Measurements from ENCODE around the gene RESP18.
"Not testable (repeated sequence)": the region's sequence is repeated elsewhere in the genome, so short reads cannot be mapped to it uniquely, and the experiment has no call there.

RESP18 gene

DNA sequence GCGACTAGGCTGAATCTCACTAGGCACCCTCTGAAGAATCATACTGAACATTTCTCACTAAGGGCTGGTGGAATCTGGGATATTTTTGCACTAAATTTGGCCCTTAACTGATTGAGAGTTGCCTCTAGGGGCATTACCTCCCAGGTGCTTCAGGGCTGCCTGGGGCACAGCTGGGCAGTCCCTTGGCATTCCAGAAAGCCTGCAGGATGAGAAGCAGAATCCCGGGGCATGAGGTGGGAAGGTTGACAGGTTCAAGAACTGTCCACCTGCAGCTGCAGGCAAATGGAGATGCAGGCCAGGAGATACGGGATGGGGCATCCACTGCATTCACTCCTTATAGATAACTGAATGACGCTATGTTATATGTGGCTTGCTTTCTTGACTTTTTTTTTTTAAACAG lies 7.4 kb downstream of the RESP18 start:
- DNase-seq (ENCODE audit: low spot score): no peak

DNA sequence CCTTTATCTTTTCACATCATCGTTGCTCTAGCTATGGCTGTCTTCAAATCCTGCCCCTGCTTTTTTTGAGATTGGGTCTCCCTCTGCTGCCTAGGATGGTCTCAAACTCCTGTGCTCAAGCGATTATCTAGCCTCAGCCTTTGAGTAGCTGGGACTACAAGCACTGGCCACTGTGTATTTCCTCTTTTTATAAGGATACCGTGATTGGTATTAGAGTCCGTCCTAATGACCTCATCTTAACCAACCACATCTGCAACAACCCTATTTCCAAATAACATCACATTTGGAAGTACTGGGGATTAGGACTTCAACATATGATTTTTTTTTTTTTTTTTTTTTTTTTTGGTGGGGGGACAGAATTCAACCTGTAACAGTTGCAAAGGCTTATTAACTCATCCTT lies 9.1 kb downstream of the RESP18 start:
- DNase-seq (ENCODE audit: low spot score): no peak

DNA sequence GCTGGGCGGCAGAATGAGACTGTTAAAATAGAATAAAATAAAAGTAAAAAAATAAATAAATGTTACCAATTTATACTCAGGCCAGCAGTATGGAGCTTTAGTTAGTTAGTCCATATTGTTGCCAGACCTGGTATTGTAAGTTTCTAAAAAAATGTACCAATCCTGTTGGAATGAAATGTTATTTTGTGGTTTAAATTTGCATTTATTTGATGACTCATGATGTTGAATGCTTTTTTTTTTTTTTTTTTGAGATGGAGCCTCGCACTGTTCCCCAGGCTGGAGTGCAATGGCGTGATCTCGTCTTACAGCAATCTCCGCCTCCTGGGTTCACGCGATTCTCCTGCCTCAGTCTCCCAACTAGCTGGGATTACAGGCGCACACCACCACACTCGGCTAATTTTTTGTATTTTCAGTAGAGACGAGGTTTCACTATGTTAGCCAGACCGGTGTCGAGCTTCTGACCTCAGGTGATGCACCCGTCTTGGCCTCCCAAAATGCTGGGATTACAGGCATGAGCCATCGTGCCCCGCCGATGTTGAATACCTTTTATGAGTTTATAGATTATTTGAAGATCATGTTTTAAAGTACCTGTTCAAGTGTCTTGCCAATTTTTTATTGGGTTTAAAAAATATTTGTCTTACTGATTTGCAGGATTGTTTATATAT lies 17.6 kb downstream of the RESP18 start:
- DNase-seq (ENCODE audit: low spot score): no peak

DNA sequence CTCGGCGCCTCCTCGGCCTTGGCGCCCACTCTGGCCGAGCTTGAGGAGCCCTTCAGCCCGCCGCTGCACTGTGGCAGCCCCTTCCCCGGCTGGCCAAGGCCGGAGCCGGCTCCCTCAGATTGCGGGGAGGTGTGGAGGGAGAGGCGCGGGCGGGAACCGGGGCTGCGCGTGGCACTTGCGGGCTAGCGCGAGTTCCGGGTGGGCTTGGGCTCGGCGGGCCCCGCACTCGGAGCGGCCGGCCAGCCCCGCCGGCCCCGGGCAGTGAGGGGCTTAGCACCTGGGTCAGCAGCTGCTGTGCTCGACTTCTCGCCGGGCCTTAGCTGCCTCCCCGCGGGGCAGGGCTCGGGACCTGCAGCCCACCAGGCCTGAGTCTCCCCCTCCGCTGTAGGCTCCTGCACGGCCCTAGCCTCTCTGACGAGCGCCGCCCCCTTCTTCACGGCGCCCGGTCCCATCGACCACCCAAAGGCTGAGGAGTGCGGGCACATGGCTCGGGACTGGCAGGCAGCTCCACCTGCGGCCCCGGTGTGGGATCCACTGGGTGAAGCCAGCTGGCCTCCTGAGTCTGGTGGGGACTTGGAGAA lies 19.8 kb downstream of the RESP18 start:
- not testable (repeated sequence) for DNase-seq (ENCODE audit: low spot score)

DNA sequence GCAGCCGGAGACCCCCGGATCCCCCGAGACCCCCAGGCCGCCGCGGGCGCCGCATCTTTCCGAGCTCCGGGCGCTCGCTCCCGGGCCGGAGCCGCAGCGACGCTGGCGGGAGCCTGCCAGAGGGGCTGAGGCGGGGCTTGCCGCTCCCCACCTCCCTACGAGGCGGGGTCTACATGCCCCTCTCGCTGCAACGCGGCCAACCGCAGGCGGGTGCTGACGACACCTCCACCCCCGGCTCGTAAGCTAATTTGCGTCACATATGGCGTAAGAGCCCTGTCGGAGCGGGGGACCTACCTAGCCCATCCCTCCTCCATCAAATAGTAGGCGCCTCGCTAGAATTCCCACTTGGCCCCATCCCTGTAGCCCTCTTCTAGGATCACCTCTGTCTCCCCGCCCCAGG lies 23.3 kb downstream of the RESP18 start, which contains the start of gene PTPRN:
Gene PTPRN, minus strand, starts transcription at position 124 of the 400 bp plus-strand sequence. Its CDS starts 69 bp downstream, at position 55.
- DNase-seq (ENCODE audit: low spot score): no peak

DNA sequence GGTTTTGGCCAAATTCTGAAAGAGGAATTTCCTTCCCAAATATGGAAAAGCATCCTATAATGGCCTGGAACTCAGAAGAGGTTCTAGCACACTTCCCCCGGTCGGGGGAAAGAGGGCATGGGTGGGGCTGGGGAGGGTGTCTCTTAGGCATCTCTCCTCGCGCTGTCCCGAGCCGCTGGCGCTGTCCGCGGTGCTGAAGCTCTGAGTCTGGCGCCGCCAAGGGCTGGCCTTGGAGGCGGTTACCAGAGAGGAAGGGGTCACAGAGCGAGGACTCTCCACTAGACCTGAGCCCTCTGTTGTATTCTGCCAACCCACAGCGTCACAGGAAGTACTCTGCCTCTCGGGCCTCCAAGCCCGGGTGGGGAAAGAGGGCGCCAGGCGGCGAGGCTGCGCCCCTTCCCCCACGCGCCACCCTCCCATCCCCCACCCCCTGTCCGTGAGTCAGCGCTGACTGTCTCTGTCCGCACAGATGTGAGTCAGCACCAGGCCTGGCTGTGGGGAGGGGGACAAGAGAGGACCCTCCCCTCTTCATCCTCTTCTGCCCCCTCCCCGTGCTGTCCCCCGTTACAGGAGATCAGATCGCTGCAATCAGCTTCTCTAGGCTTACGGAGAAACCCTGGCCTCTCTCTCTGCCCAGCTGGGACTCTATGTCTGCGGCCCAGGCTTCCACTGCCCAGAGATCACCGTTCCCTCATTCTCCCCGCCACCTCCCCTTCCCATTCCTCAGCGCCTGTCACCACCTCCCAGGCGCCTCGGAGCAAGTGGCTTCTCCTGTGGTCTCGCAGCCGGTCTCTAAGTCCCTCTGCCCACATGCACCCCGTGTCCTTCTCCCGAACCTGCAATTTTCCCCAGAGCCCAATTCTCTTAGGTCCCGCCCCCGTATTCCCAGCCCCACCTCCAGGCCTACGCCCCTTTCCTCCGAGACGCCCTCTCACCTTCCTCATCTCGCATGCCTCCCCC lies 24.1 kb downstream of the RESP18 start:
- peak; percentile 63 for DNase-seq (ENCODE audit: low spot score)

DNA sequence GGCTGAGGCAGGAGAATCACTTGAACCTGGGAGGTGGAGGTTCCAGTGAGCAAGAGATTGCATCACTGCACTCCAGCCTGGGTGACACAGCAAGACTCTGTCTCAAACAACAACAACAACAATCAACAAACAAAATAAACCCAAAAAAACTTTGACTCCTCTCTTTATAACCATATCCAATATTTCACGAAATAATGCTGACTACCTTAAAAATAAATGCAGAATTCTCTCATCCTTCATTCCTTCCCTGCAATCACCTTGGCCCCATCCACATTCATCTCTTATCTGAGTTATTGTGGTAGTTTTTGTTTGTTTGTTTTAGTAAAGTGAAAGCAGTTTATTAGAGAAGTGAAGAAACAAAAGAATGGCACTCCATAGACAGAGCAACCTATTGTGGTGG lies 26.5 kb downstream of the RESP18 start:
- no peak for DNase-seq (ENCODE audit: low spot score)

DNA sequence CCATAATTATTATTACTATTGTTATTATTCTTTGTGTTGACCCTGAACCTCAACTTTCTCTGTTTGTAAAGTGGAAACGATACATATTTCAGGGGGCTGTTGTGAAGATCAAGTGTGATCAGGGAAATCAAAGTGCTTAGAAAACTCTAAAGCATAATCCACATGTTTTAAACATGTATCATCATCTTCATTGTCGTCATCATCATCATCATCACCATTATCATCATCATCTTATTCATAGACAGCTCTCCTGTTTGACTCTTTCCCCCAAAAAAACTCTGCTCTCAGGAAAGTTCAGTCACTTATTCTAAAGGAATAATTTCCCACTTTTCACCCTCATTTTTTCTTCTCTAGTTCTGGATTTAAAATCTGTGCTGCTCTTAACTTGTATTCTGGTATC lies 28.3 kb downstream of the RESP18 start:
- DNase-seq (ENCODE audit: low spot score): no peak

DNA sequence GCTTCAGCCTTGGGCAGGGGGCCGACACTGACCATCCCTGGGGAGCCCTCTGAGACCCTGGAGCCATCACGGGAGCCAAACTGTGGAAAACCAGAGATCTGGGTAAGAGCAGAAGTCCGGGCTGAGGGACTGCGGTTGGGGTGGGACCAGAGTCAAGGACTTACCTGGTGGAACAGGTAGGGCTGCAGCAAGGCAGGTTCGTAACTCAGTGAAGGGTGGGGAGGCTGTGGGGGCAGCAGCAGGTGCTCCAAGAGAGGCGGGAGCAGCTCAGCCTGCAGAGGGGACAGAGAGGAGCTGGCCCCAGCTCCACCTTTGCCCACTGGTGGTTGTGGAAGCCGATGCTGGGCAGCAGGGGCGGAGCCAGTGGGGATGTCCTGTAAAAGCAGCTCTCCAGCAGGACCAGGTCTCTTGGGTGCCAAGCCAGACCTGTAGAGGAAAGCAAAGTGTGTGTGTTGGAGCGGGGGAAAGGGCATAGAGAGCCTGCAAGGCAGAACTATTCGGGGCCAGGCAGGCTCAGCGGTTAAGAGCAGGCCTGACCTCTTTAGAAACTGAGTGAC lies 30.1 kb downstream of the RESP18 start:
- DNase-seq (ENCODE audit: low spot score): no peak

DNA sequence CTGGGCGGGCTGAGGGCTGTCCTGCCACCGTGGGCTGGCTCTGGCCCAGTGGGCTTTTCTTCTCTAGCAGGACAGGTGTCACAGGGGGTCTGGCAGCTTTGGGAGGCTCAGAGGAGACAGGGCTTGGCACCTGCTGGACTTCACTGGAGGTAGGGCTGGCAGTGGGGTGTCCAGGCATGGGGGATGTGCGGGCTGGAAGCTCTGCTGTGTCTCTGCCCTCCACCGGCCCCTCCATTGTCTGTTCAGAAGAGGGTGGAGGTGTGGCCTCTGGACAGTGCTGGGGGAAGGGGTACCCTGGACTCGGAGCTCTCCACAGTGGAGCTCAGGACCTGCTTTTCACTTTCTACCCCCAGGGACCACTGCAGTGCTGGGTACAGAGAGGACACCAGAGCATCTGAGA lies 32.5 kb downstream of the RESP18 start:
- no peak for DNase-seq (ENCODE audit: low spot score)

DNA sequence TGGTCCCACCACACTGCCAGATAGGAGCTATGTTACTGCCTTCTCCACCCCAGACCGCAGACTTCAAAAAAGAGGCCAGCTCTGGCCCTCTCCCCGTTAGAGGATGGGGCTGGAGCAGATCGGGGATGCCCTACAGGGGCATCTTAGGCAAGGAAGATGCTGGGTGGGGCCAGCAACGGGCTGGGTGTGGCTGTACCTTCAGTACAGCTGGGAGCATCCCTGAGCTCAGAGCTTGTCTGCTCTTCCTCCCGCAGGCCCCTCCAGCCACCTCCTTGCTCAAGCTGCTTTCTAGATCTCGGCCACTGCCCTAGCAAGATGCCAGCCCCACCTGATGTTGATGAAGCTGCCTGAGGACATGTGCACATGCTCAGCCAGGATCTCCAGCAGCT lies 33.2 kb downstream of the RESP18 start:
- DNase-seq (ENCODE audit: low spot score): no peak

DNA sequence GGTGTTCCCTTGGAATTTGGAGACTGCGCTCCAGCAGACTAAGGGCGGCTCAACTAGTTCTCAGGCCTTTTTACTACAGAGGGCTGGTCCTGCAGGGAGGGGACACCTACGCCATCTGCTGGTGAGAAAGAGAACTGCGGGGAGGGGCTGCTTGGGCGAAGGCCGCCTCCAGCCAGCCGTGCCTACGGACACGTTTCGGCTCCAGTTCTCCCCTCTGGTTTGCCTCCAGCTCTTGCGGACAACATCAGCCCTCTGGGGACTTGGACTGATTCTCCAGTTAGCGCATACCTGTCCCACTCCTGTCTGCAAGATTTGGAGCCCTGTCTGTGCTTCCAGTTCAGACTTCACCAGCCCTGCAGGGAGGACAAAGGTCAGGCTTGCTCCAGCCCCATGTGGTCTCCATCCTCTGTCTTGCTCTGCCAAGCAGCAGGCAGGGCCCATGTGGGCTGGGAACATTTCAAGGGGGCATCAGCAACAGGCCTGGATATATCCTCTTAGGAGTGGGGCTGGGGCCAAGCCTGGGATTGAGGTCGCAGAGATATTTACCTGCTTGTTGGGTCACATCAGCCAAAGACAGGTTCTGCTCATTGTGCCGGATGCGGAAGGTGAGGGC lies 33.7 kb downstream of the RESP18 start:
- peak; percentile 76 for DNase-seq (ENCODE audit: low spot score)

DNA sequence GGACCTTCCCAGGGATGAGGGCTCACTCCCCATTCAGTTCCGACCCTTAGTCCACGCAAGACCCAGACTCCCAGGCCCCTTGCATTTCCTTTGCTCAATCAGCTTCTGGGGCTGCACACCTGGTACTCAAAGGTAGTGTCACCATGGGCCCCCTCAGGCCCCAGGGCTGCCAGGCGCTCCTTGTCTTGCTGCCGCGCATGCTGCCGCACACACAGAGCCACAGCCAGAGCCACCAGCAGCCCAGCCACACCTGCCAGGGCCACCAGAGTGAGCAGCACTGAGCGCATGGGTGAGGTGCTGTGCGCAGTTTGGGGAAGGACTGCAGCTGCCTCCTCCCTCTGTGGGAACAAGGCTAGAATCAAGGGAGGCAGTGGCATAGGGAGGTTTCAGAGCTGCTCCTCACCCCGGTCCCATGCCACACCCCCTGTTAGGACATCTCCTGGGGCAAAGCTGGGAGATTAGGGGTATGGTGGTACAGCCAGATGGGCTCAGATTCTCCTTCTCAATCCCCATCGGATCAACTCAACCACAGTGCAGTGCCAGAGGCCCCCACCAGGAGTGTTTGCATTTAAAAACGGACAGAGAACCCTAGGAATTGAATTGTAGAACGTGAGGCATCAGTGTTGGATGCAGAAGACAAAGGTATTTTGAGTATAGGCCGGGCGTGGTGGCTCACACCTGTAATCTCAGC lies 34.6 kb downstream of the RESP18 start:
- DNase-seq (ENCODE audit: low spot score): no peak

DNA sequence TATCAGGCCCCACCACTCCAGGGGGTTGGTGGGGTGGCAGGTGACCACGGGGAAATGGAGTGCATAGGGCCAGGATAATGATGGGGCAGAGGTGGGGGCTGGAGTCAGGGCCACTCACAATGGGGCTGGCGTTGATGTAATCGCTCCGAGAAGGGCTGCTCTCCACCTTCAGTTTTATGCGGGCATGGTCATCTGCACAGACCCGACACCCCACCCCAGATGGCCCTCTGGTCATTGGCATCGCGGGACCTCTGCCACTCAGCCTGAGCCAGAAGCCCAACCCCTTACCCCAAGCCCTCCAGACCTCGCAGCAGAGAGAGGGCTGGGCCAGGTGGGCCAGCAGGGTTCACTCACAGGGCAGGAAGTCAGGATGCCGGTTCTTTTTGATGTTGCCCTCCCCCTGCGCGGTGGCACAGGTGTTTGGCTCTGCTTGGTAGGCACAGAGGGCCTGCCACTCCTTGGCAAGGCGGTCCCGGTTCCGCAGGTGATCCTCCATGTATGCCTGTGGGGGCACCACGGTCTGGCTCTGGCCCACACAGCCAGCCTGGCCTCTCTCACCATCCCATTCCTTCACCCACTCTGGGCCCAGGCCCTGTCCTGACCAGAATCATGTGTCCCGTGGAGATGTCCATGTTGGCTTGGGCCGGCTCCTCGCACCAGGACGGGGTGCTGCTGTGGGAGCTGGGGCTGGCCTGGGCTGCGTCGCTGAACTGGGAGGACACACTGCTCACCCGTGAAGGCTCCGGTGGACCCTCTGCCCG lies 35.7 kb downstream of the RESP18 start:
- DNase-seq (ENCODE audit: low spot score): no peak

DNA sequence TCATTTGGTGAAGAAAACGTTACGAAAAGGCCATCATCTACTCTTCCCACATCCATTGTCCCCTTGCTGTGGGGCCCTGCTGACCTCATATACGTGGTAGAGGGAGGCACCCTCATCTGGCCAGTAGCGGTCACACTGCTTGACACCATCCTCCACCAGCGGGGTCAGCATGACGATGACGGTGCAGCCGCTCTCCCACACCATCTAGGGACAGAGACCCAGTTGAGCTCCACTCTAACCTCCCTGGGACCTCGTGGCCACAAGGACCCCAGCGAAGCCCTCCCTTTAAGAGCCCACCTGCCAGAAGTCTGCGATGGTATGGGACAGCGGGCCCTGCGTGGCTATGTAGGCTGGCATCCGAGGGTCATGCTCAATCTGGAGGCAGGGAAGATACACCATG lies 36.4 kb downstream of the RESP18 start:
- DNase-seq (ENCODE audit: low spot score): no peak

DNA sequence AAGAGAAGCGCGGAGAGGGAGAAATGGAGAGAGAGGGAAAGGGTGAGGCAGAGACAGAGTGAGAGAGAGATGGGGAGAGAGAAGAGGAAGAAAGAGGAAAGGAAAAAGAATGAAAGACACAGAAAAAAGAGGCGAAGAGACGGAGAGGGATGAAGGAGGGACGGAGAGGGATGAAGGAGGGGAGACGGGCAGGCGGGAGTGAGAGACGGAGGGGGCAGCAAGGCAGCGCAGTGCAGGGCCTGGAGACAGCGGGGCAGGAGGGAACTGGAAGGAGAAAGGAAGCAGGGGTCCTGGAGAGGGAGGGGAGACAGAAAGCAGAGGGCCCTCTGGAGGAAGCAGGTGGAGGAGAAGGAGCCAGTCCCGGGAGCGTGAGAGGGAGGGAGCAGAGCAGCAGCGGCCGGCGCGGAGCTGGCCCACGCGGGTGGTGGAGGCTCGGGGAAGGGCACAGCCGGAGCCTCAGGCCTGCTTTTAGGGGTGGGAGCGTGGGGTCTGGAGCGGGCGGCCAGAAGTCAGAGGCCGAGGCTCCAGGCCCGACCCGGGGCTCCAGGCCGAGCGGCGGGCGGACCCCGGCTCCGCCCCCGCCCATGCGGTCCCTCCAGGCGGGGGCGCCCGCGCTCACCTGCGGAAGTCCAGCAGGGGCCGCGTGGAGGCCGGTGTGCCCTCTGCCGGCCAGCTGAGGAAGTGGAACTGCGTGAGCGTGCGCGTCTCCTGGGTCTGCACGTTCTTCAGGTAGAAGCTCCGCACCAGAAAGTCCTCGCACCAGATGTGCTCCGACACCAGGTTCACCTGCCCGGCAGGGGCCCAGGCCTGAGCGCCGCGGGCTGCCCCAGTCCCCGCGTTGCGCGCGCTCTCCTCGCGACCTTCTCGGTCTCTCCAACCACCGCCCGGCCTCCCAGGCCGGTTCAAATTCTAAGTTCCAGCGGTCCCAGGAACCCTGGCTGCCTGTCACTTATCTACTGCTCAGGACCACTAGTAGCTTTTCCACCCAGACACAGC lies 37.9 kb downstream of the RESP18 start:
- peak; percentile 66 for DNase-seq (ENCODE audit: low spot score)

DNA sequence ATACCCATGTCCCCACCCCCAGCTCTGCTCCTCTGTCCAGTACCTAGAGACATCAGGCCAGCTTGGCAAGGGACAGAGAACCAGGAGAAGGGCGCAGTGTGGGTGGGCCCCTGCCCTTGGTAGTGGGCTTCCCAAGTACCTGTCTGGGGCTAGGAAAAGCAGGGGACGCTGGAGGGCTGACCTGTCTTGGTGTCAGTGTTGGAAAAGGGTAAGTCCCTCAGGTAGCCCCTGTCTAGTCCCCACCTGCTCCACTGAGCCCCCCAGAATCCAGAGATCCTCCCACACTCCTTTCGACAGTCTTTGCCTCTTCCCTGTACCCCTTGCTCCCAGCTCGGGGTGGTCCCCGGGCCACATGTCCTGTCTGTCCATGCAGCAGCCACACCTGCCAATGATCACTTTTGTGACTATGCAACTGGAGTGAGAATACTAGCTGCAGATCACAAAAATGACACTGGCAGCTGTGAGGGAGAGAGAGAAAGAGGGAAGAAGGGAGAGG lies 38.8 kb downstream of the RESP18 start:
- DNase-seq (ENCODE audit: low spot score): no peak

DNA sequence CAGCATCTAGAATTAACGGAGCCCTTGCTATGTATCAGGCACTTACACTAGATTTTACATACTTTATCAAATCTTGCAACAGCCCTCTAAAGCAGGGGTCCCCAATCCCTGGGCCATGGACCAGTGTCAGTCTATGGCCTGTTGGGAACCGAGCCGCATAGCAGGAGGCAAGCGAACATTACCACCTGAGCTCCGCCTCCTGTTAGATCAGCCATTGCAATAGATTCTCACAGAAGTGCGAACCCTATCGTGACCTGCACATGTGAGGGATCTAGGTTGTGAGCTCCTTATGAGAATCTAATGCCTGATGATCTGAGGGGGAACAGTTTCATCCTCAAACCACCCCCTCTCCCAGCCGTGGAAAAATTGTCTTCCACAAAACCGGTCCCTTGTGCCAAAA lies 39.9 kb downstream of the RESP18 start:
- DNase-seq (ENCODE audit: low spot score): no peak

DNA sequence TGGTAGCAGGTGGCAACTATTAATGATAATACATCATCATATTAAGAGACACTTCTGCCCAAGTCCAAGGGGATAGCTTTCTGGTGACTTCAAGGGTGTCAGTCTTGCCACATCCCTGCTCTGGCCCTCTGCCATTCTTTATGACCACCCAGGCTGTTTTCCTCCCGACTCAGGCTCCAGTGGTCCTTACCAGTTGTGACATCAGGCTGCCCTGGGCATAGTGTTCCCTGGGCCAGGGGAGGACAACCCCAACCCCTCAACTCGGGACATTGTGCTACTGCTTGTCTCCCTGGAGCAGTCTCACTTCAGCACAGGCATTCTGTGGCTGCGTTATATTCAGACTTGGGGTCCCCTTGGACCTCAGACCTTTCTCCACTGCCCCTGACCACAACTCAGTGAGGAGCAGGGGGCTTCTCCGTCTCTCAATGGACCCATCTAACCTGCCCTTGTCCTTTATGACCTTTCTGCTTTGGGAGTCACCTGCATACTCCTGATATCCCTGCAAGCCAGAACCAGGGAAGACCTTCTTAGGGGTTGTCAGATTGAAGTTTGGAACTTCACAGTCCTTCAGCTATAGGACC lies 40.5 kb downstream of the RESP18 start:
- DNase-seq (ENCODE audit: low spot score): no peak
